ENCODE data around the gene PRKACB.
"Not testable (repeated sequence)": the region's sequence is repeated elsewhere in the genome, so short reads cannot be mapped to it uniquely, and the experiment has no call there.

Gene PRKACB

DNA sequence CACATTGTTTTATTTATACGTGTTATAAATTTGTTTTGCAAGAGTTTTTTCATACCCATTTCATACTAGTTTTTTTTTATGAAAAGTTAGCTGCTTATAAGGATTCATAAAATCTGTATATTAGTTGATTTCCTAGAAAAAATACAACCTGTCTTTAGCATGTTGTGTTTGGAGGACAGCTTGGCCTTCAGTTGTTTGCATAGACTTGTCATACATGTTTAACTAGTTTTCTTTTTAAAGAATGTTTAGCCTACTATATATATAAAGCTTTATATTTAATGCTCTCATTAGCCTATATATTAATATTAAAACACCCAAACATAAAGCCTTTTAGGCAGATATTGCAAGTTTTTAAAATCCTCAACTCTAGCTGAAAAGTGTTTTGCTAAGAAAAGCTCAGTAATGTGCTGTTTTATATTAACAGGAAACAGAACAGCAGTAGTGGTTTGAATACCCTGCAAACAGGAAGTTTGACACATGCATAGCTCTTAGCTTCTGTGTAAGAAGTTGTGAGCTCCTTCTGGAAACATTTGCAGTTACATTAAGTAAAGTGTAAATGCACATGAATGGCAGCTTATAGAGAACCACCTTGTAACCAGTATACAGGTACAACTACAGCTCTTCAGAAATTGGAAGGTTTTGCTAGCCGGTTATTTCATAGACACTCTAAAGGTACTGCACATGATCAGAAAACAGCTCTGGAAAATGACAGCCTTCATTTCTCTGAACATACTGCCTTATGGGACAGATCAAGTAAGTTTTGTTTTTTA lies at the start of gene PRKACB:
PRKACB (plus strand) TSS at position 476 of the 770 bp plus-strand sequence; CDS start at position 567, 91 bp downstream.
- no peak for DNase-seq (ENCODE audit: low read depth)

GRCh38 chr1:84095308-84095707 lies 48.8 kb upstream of the PRKACB start:
- DNase-seq (ENCODE audit: low read depth): no peak

GRCh38 chr1:84096176-84096575 lies 47.9 kb upstream of the PRKACB start:
- DNase-seq (ENCODE audit: low read depth): no peak

GRCh38 chr1:84101204-84101603 lies 42.9 kb upstream of the PRKACB start:
- DNase-seq (ENCODE audit: low read depth): no peak

DNA sequence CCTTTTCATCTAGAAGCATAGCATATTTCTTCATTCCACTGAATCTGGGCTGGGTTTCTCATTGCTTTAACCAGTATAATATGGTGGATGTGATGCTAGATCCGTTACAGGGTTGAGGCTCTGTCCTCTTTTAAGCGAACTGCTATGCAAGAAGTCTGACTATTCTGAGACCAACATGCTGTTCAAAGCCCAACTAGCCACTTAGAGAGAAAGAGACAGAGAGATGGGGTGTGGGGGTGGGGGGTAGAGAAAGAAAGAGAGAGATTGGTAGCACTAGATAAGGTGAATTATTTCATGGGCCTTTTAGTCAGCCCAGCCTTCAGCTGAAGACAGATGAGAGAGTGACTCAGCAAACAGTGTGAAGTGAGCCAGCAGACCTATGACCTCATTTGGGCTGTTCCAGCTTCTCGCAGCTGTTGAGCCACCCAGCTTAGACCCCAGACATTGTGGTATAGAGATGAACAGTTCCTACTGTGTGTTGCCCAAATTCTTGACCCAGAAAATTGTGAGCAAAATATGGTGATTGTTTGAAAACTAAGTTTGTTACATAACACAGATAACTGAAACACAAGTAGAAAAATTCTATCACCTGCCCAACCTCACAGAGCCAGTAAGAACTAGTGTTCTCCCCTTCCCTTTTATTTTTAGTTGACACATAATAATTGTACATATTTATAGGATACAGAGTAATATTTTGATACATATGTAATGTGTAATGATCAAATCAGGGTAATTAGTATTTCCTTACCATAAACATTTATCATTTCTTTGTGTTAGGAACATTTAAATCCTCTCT lies 40.7 kb upstream of the PRKACB start:
- no peak for DNase-seq (ENCODE audit: low read depth)

- not testable (repeated sequence) for DNase-seq (ENCODE audit: low read depth)
Measured at GRCh38 chr1:84107538-84107937, 36.5 kb upstream of the PRKACB start.

GRCh38 chr1:84107955-84108354 lies 36.1 kb upstream of the PRKACB start:
- DNase-seq (ENCODE audit: low read depth): no peak

DNA sequence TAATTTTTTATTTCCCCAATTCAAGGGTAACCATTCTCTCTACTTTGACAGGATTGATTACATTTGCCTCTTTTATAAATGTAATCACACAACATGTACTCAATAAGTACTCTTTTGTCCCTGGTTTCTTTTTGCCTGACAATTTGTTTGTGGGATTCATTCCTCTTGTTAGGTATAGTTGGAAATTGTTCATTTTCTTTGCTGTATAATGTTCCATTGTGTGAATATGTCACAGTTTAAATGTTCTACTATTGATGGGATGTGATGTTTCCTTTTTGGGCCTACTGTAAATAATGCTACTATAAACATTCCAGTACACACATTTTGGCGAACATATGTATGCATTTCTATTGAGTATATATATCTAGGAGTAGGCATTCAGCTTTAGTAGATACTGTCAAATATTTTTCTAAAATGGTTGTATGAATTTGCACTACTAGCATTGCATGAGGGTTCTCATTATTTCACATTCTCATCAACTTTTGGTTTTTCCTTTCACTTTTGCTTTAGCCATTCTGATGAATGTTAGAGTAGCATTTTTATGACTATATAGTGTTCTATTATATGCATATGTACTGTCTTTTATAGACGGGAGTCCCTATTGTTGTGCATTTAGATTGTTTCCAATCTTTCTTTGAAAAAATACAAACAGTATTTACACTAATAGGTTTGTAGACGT lies 35.0 kb upstream of the PRKACB start:
- DNase-seq (ENCODE audit: low read depth): no peak

GRCh38 chr1:84110629-84111028 lies 33.4 kb upstream of the PRKACB start:
- no peak for DNase-seq (ENCODE audit: low read depth)

GRCh38 chr1:84116558-84116957 lies 27.5 kb upstream of the PRKACB start:
- DNase-seq (ENCODE audit: low read depth): no peak

GRCh38 chr1:84117868-84118267 lies 26.2 kb upstream of the PRKACB start:
- DNase-seq (ENCODE audit: low read depth): no peak

GRCh38 chr1:84121360-84121759 lies 22.7 kb upstream of the PRKACB start:
- no peak for DNase-seq (ENCODE audit: low read depth)

GRCh38 chr1:84122780-84123382 lies 21.2 kb upstream of the PRKACB start:
- peak; percentile 12 for DNase-seq (ENCODE audit: low read depth)

GRCh38 chr1:84133479-84133878 lies 10.6 kb upstream of the PRKACB start:
- DNase-seq (ENCODE audit: low read depth): no peak

GRCh38 chr1:84135341-84135740 lies 8.7 kb upstream of the PRKACB start:
- no peak for DNase-seq (ENCODE audit: low read depth)

DNA sequence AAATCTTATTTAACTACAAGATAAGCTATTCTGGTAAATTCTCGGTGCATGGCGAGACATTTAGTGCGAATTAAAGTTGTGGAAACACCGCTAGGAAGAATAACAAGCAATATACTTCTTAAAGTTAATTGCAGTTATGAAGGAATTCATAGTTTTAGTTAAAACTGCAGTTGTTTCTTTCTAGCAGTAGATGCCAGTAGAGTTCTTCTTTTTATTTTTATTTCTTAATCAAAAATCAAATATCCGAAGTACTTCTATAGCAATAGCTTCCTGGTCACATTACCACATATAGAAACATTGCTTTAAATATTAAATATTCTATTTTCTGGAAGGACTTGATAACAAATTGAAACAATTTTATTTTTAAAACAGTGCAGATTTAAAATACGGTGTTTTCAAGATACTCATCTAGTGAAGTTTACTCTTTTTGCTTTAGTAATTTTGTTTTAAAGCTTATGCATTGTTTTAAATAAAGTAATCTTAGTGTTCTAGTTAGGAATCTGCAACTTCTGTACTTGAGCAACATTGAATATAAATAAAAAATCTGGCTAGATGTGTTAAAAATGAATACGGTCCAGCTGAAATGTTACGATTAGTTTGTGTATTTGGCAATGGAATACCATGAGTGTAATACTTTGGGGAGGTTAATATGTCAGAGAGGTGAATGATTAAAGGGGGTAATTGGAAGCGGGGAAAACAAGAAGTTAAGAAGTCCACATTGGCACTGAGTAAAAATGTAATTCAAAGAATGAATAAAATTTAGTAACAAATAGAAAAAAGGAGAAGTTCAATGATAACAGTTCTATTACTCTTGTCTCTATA lies 2.7 kb upstream of the PRKACB start:
- DNase-seq (ENCODE audit: low read depth): no peak

GRCh38 chr1:84145068-84145467 lies 997 bp downstream of the PRKACB start:
- DNase-seq (ENCODE audit: low read depth): no peak

DNA sequence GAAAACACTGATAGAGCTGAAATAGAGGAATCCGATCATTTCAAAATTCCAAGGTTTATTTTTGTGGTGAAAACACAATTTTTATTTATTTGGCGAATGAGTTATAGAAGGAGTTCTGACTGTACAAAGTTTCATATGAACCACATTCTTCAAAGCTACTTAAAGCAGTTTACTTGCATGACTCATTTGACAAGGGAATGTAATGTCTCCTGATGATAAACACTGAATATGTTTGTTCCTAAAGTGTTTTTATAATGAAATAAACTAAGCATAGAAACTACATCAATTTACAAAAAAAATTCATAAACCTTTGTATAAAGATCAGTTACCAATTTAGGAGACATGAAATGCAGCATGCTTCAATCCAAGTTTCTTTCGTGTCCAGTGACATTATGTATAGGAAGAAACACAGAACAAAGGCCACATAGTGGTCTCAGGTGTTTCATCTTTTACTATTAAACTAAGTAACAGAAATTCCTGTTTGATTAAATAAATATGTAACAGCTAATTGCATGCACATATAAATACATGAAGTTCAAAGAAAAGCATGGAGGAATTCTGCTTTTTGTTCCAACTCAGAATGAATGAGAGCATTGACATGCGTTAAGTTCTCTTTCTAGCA lies 2.5 kb downstream of the PRKACB start:
- DNase-seq (ENCODE audit: low read depth): no peak

- no peak for DNase-seq (ENCODE audit: low read depth)
Measured at GRCh38 chr1:84148758-84149157, 4.7 kb downstream of the PRKACB start.

DNA sequence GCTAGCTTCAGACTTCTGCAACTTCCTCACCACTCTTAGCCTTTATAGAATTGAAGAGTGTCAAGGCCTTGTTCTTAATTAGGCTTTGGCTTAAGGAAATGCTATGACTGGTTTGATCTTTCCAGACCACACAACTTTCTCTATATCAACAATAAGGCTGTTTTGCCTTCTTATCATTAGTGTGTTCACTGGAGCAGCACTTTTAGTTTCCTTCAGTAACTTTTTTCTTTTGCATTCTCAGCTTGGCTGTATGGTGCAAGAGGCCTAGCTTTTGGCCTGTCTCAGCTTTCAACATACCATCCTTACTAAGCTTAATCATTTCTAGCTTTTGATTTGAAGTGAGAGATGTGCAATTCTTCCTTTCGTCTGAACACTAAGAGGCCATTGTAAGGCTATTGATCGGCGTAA lies 8.6 kb downstream of the PRKACB start:
- no peak for DNase-seq (ENCODE audit: low read depth)

DNA sequence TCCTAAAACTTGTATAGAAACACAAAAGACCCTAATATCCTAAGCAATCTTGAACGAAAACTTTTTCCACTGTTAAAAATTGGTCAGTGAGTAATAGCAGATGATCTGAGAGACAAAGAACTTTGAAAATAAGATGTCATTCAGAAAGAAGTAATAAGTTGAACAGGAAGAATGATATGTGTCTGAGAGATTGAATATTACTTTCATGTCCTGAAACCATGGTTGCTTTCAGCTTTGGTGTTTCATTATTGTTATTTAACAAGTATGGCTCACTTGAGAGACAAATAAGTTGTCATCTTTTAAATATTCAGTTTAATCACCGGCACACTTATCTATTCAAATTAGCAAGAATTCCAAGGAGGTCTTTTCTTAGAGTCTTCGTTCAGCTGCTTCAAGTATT lies 11.4 kb downstream of the PRKACB start:
- DNase-seq (ENCODE audit: low read depth): no peak

Measured in activated T-helper 9 cell treated with anti-CD3 and anti-CD28 coated beads, Interleukin-2, amount 50 U/mL, for 16 hours (primary cell).